B cell (primary cell): ENCODE results near the gene ADAMTSL5.
"Not testable (repeated sequence)": the region's sequence is repeated elsewhere in the genome, so short reads cannot be mapped to it uniquely, and the experiment has no call there.

Source experiments
- EZH2 ChIP-seq: IDR thresholded peaks from 2 replicates; pipeline ENCODE4 v1.6.1; 2012; ENCODE audit warnings: borderline replicate concordance, low read depth, mild to moderate bottlenecking, moderate library complexity, low read length; ENCODE audit not compliant: insufficient read depth, poor library complexity, severe bottlenecking
- TF ChIP-seq, protein P1 (sequence below): fragments of 200-600 bp; IDR thresholded peaks from one replicate; pipeline ENCODE4 v1.8.0; 2022; ENCODE audit warnings: antibody characterized with exemption, mild to moderate bottlenecking

DNA sequence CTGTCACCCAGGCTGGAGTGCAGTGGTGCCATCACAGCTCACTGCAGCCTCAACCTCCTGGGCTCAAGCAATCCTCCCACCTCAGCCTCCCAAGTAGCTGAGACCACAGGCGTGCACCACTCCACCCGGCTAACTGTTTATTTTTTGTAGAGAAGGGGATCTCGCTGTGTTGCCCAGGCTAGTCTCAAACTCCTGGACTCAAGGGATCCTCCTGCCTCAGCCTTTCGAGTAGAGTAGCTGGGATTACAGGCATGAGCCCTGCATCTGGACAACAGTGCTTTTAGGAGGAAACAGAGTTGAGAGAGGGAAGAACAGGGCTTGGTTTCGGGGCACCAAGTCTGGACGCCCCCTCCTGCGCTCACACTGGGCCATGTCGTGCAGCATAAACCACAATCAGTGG lies 7.0 kb upstream of the ADAMTSL5 start:
- TF ChIP-seq, protein P1, sequence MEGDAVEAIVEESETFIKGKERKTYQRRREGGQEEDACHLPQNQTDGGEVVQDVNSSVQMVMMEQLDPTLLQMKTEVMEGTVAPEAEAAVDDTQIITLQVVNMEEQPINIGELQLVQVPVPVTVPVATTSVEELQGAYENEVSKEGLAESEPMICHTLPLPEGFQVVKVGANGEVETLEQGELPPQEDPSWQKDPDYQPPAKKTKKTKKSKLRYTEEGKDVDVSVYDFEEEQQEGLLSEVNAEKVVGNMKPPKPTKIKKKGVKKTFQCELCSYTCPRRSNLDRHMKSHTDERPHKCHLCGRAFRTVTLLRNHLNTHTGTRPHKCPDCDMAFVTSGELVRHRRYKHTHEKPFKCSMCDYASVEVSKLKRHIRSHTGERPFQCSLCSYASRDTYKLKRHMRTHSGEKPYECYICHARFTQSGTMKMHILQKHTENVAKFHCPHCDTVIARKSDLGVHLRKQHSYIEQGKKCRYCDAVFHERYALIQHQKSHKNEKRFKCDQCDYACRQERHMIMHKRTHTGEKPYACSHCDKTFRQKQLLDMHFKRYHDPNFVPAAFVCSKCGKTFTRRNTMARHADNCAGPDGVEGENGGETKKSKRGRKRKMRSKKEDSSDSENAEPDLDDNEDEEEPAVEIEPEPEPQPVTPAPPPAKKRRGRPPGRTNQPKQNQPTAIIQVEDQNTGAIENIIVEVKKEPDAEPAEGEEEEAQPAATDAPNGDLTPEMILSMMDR = not testable (repeated sequence)
- not testable (repeated sequence) for TF ChIP-seq EZH2
